ENCODE data around the gene FHAD1. TPM values are rescaled to one million over a fixed set of nuclear protein-coding genes. Genes with fewer than 3 reads are reported as not detected.

Gene FHAD1
- total and polyA plus RNA-seq, 10 of the 15 experiments (the other 5 are each of a cell fraction or from before 2014, with no cell fraction given), result 0.09 to 1.0 (median 0.32) TPM; not detected in 2

GRCh38 chr1:15442119-15442518 is 195.1 kb downstream of the FHAD1 start:
- 60% methylated on average over 8 of the region's 8 CpGs for WGBS (ENCODE audit: insufficient coverage, insufficient replicate concordance, low lambda C conversion rate, missing lambda C conversion rate)

GRCh38 chr1:15442759-15443158 is 195.7 kb downstream of the FHAD1 start:
- Histone ChIP-seq H3K4me1 (ENCODE audit: control insufficient read depth, insufficient read depth, low read length) (no peaks in the 10 kb centered on the region), H3K27ac (ENCODE audit: control insufficient read depth, insufficient read depth) (no peak overlapping the region), H4K20me1 (ENCODE audit: control insufficient read depth, insufficient read depth) (no peaks in the 10 kb centered on the region), H3K9ac (ENCODE audit: control insufficient read depth, insufficient read depth, low read length) (no peak overlapping the region), H3K4me3 (no peak overlapping the region), H3K79me2 (ENCODE audit: control insufficient read depth, insufficient read depth, low read length) (no peaks in the 10 kb centered on the region), H3K9me3 (replicated peaks; ENCODE audit: control insufficient read depth, insufficient read depth, low read length) (no peaks in the 10 kb centered on the region), H3K27me3 (replicated peaks in 1 of 2; ENCODE audit: control insufficient read depth in 2 of 2, insufficient read depth in 2 of 2, low read length in 1 of 2) (no peaks in the 10 kb centered on the region; a peak in 1 of 4 replicates), H3K4me2 (ENCODE audit: control insufficient read depth, insufficient read depth) (no peak overlapping the region), H2AFZ (ENCODE audit: control insufficient read depth, low read depth, low read length) (no peak overlapping the region), H3K36me3 (ENCODE audit: control insufficient read depth in 2 of 2, insufficient read depth in 2 of 2, low read length in 1 of 2) (no peaks in the 10 kb centered on the region)
- no peak for DNase-seq (ENCODE audit: low read depth, low spot score)
- intact Hi-C loops (cut with micrococcal nuclease; ENCODE audit: unreplicated experiment), result no loop called here
- ChIA-PET RAD21 (ENCODE audit: unreplicated experiment) (no interaction called here), SMC1A (ENCODE audit: uncharacterized antibody, unreplicated experiment) (no interaction called here), POLR2A (no interaction called here), CTCF (no interaction called here)
- in situ Hi-C loops (cut with MboI), result no loop called here
- BruUV-seq (replicated peaks), result no TSS peak
- ATAC-seq, result no peak
- no peak for FAIRE-seq
- 24% methylated on average over 5 of the region's 5 CpGs for WGBS (ENCODE audit: insufficient coverage, insufficient replicate concordance, low lambda C conversion rate, missing lambda C conversion rate)
- TF ChIP-seq TARDBP (IDR thresholded peaks at IDR 0.05; ENCODE audit: borderline replicate concordance), result no peak
- no peak for TF ChIP-seq CREB1 (IDR thresholded peaks at IDR 0.05; ENCODE audit: low read depth)
- no peak for TF ChIP-seq ZZZ3 (IDR thresholded peaks at IDR 0.05; ENCODE audit: control insufficient read depth, insufficient read length, low read depth)
- no peak for TF ChIP-seq MYB (IDR thresholded peaks at IDR 0.05; ENCODE audit: borderline replicate concordance, low read depth, low read length)
- no peak for TF ChIP-seq USF1 (IDR thresholded peaks at IDR 0.05; ENCODE audit: borderline replicate concordance, extremely low read length, insufficient read depth, low read depth, low read length)
- no peak for TF ChIP-seq SP1 (IDR thresholded peaks at IDR 0.05; ENCODE audit: low read depth, low read length)
- no peak for TF ChIP-seq BRCA1 (IDR thresholded peaks at IDR 0.05; ENCODE audit: low read depth, low read length)

More at GRCh38 chr1:15442119-15442518, 195.1 kb downstream of the FHAD1 start:
- H3K4me2 ChIP-seq (ENCODE audit: control insufficient read depth, insufficient read depth), result no peak overlapping the region
- CTCF ChIA-PET, result interaction anchor here (0.9 to 1.6 kb wide), 2 partner anchors 10 to 14 kb away, joined by 3 to 6 read pairs; no protein-coding TSS in a partner anchor
- ATAC-seq (no peak), FAIRE-seq (no peak), DNase-seq (ENCODE audit: low read depth, low spot score) (no peak)
- no peak overlapping the region for H3K4me3 ChIP-seq
- SMC1A ChIA-PET (ENCODE audit: uncharacterized antibody, unreplicated experiment), result interaction anchor here (1.6 kb wide), 1 partner anchor 119 kb away, joined by 4 read pairs; no protein-coding TSS in a partner anchor
- H4K20me1 ChIP-seq (ENCODE audit: control insufficient read depth, insufficient read depth), result no peaks in the 10 kb centered on the region
- TF ChIP-seq SMAD5 (IDR thresholded peaks at IDR 0.05; ENCODE audit: low read depth), result no peak
- TF ChIP-seq ETV6 (conservative IDR thresholded peaks at IDR 0.05 in 1 of 2, IDR thresholded peaks at IDR 0.05 in 1 of 2; ENCODE audit: borderline replicate concordance in 1 of 2, low read depth in 1 of 2), result no peak
- TF ChIP-seq RBBP5 (conservative IDR thresholded peaks at IDR 0.05), result no peak
- TF ChIP-seq USF2 (IDR thresholded peaks at IDR 0.05; ENCODE audit: borderline replicate concordance, low read depth, low read length), result no peak
- no peak for TF ChIP-seq NRF1 (conservative IDR thresholded peaks at IDR 0.05; ENCODE audit: low read depth, low read length)
- TF ChIP-seq GABPA (IDR thresholded peaks at IDR 0.05; ENCODE audit: low read depth), result no peak
- intact Hi-C loops (cut with micrococcal nuclease; ENCODE audit: unreplicated experiment), result no loop called here
- POLR2A ChIA-PET, result interaction anchor here (1.1 kb wide), 1 partner anchor 11 kb away, joined by 3 read pairs; no protein-coding TSS in a partner anchor
- H3K27ac ChIP-seq (ENCODE audit: control insufficient read depth, insufficient read depth), result no peak overlapping the region
- no peak overlapping the region for H3K9ac ChIP-seq (ENCODE audit: control insufficient read depth, insufficient read depth, low read length)
- RAD21 ChIA-PET (ENCODE audit: unreplicated experiment), result no interaction called here
- no peak overlapping the region for H2AFZ ChIP-seq (ENCODE audit: control insufficient read depth, low read depth, low read length)
- no peaks in the 10 kb centered on the region for H3K36me3 ChIP-seq (ENCODE audit: control insufficient read depth in 2 of 2, insufficient read depth in 2 of 2, low read length in 1 of 2)
- no peaks in the 10 kb centered on the region for H3K4me1 ChIP-seq (ENCODE audit: control insufficient read depth, insufficient read depth, low read length)
- no peaks in the 10 kb centered on the region for H3K9me3 ChIP-seq (replicated peaks; ENCODE audit: control insufficient read depth, insufficient read depth, low read length)
- in situ Hi-C loops (cut with MboI), result no loop called here
- no peaks in the 10 kb centered on the region; a peak in 1 of 4 replicates for H3K27me3 ChIP-seq (replicated peaks in 1 of 2; ENCODE audit: control insufficient read depth in 2 of 2, insufficient read depth in 2 of 2, low read length in 1 of 2)
- no TSS peak for BruUV-seq (replicated peaks)
- no peaks in the 10 kb centered on the region for H3K79me2 ChIP-seq (ENCODE audit: control insufficient read depth, insufficient read depth, low read length)
